Activated CD8-positive, alpha-beta T cell treated with anti-CD3 and anti-CD28 coated beads, Interleukin-2, amount 10 ng/mL, durations not matched to agents 7 days and 5 days (primary cell): ENCODE data around the gene CCDC93. TPM values are rescaled to one million over a fixed set of nuclear protein-coding genes. Genes with fewer than 3 reads are reported as not detected.
A peak's percentile ranks its signal among the peaks of the same experiment; 100 is the strongest.
"Not testable (repeated sequence)": the region's sequence is repeated elsewhere in the genome, so short reads cannot be mapped to it uniquely, and the experiment has no call there.

ENCODE experiments used
- ATAC-seq: fragments of 150-1000 bp; cut with Tn5 transposase; one replicate; pipeline ENCODE4 v1.10.0; 2021; ENCODE audit warnings: moderate library complexity
- CTCF ChIA-PET: fragments of 350-600 bp; sonication (Branson Sonifier 250); formaldehyde crosslinking; loops from one replicate; lab custom pipeline; 2021; ENCODE audit warnings: antibody characterized with exemption; lab: Charles Lee
- POLR2A ChIA-PET: fragments of 350-600 bp; sonication (Branson Sonifier 250); formaldehyde crosslinking; loops from one replicate; lab custom pipeline; 2021; ENCODE audit warnings: antibody characterized with exemption; lab: Charles Lee
- DNase-seq: peaks from one replicate; pipeline ENCODE4 v3.0.0-alpha.2; 2020
- H3K27ac Mint-ChIP-seq: one replicate; pipeline ENCODE4 v1.8.0; 2021; ENCODE audit warnings: mild to moderate bottlenecking, mixed read lengths
- H3K27me3 Mint-ChIP-seq: one replicate; pipeline ENCODE4 v1.8.0; 2021; ENCODE audit warnings: low read depth, mixed read lengths
- H3K36me3 Mint-ChIP-seq: one replicate; pipeline ENCODE4 v1.8.0; 2021; ENCODE audit warnings: low read depth, mixed read lengths
- H3K4me1 Mint-ChIP-seq: one replicate; pipeline ENCODE4 v1.8.0; 2021; ENCODE audit warnings: low read depth, mixed read lengths
- H3K4me3 Mint-ChIP-seq: one replicate; pipeline ENCODE4 v1.8.0; 2021; ENCODE audit warnings: mild to moderate bottlenecking, mixed read lengths
- H3K9me3 Mint-ChIP-seq: one replicate; pipeline ENCODE4 v1.8.0; 2022; ENCODE audit warnings: mixed read lengths; ENCODE audit not compliant: insufficient read depth
- total RNA-seq, 2 experiments: library from RNA; stranded (reverse); gene quantifications; one replicate each; pipeline ENCODE4 v1.2.3, GENCODE V29; 2021

Gene CCDC93
- total RNA-seq, 2 experiments from 2014 or later: 31.7 to 34.3 TPM

DNA sequence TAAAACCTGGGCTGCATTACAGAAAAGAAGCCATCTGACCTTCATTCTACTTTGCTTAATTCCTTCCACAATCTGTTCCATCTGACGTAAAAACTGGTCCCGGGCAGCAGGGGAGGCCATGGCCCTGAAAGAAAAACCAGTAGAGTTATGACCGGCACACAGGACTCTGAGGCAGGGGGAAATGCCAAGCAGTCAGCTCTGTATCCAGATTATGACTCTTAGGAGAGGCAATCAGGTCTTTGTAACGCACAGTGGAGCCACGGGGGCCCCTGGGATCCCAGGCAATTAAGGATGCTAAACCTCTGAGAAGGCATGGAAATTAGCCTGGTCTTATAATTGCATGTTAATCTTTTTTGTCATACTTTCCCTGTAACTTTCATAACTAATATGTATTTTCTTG lies 78.4 kb downstream of the CCDC93 start:
- H3K27ac Mint-ChIP-seq: no peak overlapping the region
- POLR2A ChIA-PET: no interaction called here
- no peak for DNase-seq
- H3K27me3 Mint-ChIP-seq: no peaks in the 10 kb centered on the region
- CTCF ChIA-PET: no interaction called here
- H3K4me1 Mint-ChIP-seq: no peaks in the 10 kb centered on the region
- no peaks in the 10 kb centered on the region for H3K9me3 Mint-ChIP-seq
- no peak overlapping the region for H3K4me3 Mint-ChIP-seq
- ATAC-seq: no peak
- peaks cover 60% of the 10 kb centered on the region for H3K36me3 Mint-ChIP-seq

DNA sequence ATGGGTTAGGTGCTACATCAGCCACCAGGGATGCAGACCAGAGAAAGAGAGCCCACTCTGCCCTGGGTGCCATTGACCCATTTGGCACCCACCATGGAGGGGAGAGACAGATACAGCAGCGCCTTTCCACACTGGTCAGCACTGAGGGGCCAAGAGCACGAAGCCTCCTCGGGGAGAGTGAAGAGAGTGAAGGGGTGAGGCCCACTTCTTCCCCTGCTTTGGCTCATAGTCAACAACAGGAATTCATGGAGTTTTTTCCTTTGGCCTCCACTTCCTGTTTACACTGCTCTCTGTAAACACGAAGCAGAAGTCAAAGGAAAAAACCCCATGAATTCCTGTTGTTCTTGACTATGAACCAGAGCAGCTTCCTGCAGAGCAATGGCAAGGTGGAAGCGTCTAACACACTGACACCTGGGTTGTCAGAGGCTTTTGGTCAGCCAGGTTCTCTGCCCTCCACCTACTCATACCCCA lies 80.0 kb downstream of the CCDC93 start:
- H3K4me3 Mint-ChIP-seq: no peak overlapping the region
- POLR2A ChIA-PET: no interaction called here
- DNase-seq (no peak), ATAC-seq (no peak)
- no peaks in the 10 kb centered on the region for H3K4me1 Mint-ChIP-seq
- peaks cover 62% of the 10 kb centered on the region for H3K36me3 Mint-ChIP-seq
- no peaks in the 10 kb centered on the region for H3K9me3 Mint-ChIP-seq
- CTCF ChIA-PET: no interaction called here
- H3K27me3 Mint-ChIP-seq: no peaks in the 10 kb centered on the region
- no peak overlapping the region for H3K27ac Mint-ChIP-seq

- H3K4me1 Mint-ChIP-seq: no peaks in the 10 kb centered on the region
- H3K27me3 Mint-ChIP-seq: no peaks in the 10 kb centered on the region
- peaks cover 71% of the 10 kb centered on the region for H3K36me3 Mint-ChIP-seq
- POLR2A ChIA-PET: no interaction called here
- no peak overlapping the region for H3K27ac Mint-ChIP-seq
- DNase-seq (no peak), ATAC-seq (no peak)
- H3K9me3 Mint-ChIP-seq: no peaks in the 10 kb centered on the region
- H3K4me3 Mint-ChIP-seq: no peak overlapping the region
- CTCF ChIA-PET: no interaction called here
Observed at GRCh38 chr2:117931978-117932377, 81.9 kb downstream of the CCDC93 start.

DNA sequence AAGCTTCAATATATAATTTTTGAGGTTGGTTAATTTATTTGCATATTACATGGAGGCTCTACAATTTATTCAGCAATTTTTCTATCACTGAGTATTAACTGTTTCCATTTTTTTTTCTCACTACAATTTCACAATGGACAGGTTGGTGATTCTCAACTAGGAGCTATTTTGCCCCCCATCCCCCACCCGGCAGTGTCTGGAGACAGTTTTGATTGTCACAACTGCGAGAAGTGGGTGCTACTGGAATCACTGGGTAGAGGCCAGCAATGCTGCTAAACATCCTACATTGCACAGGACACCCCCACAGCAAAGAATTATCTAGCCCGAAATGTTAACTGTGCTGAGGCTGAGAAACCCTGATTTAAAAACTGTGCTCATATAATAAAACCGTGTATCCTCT lies 82.6 kb downstream of the CCDC93 start:
- CTCF ChIA-PET: interaction anchor here (1.1 kb wide), 1 partner anchor 117 kb away, joined by 4 read pairs; the partner anchor contains the start of gene DDX18
- no peak overlapping the region for H3K27ac Mint-ChIP-seq
- H3K4me3 Mint-ChIP-seq: no peak overlapping the region
- H3K9me3 Mint-ChIP-seq: no peaks in the 10 kb centered on the region
- ATAC-seq: no peak
- POLR2A ChIA-PET: interaction anchor here (0.7 kb wide), 1 partner anchor 36 kb away, joined by 4 read pairs; no protein-coding TSS in a partner anchor
- no peaks in the 10 kb centered on the region for H3K4me1 Mint-ChIP-seq
- no peaks in the 10 kb centered on the region for H3K27me3 Mint-ChIP-seq
- peaks cover 71% of the 10 kb centered on the region for H3K36me3 Mint-ChIP-seq
- no peak for DNase-seq

- H3K9me3 Mint-ChIP-seq: no peaks in the 10 kb centered on the region
Observed at GRCh38 chr2:117930775-117931174, 83.1 kb downstream of the CCDC93 start.

GRCh38 chr2:117923471-117923870 lies 90.4 kb downstream of the CCDC93 start:
- H3K27me3 Mint-ChIP-seq, DNase-seq, H3K9me3 Mint-ChIP-seq, H3K27ac Mint-ChIP-seq, H3K4me3 Mint-ChIP-seq, ATAC-seq, CTCF ChIA-PET, POLR2A ChIA-PET, H3K4me1 Mint-ChIP-seq: not testable (repeated sequence)
- H3K36me3 Mint-ChIP-seq: peaks cover 78% of the 10 kb centered on the region

More at GRCh38 chr2:117930775-117931174, 83.1 kb downstream of the CCDC93 start:
- no peaks in the 10 kb centered on the region for H3K4me1 Mint-ChIP-seq
- ChIA-PET POLR2A (no interaction called here), CTCF (interaction anchor here (1.1 kb wide), 1 partner anchor 116 kb away, joined by 4 read pairs; the partner anchor contains the start of gene DDX18)
- no peak overlapping the region for H3K4me3 Mint-ChIP-seq
- H3K36me3 Mint-ChIP-seq: peaks cover 74% of the 10 kb centered on the region
- H3K27me3 Mint-ChIP-seq: no peaks in the 10 kb centered on the region
- ATAC-seq (no peak), DNase-seq (no peak)
- no peak overlapping the region for H3K27ac Mint-ChIP-seq

GRCh38 chr2:117921520-117921919 lies 92.3 kb downstream of the CCDC93 start:
- no peak for DNase-seq
- H3K9me3 Mint-ChIP-seq: no peaks in the 10 kb centered on the region
- CTCF ChIA-PET: interaction anchor here (1.7 kb wide), 1 partner anchor 82 kb away, joined by 4 read pairs; no protein-coding TSS in a partner anchor

GRCh38 chr2:117918608-117919007 lies 95.3 kb downstream of the CCDC93 start:
- Mint-ChIP-seq H3K4me3 (no peak overlapping the region), H3K36me3 (peaks cover 75% of the 10 kb centered on the region), H3K27ac (no peak overlapping the region), H3K4me1 (no peaks in the 10 kb centered on the region), H3K9me3 (no peaks in the 10 kb centered on the region), H3K27me3 (no peaks in the 10 kb centered on the region)
- DNase-seq (no peak), ATAC-seq (no peak)
- CTCF ChIA-PET: interaction anchor here (1.4 kb wide), 1 partner anchor 85 kb away, joined by 3 read pairs; no protein-coding TSS in a partner anchor
- POLR2A ChIA-PET: no interaction called here

More at GRCh38 chr2:117921520-117921919, 92.3 kb downstream of the CCDC93 start:
- no peak for ATAC-seq
- H3K27me3 Mint-ChIP-seq: no peaks in the 10 kb centered on the region
- peaks cover 82% of the 10 kb centered on the region for H3K36me3 Mint-ChIP-seq
- H3K4me3 Mint-ChIP-seq: no peak overlapping the region
- peak overlapping the region; percentile 6 for H3K27ac Mint-ChIP-seq
- POLR2A ChIA-PET: no interaction called here
- no peaks in the 10 kb centered on the region for H3K4me1 Mint-ChIP-seq

GRCh38 chr2:117917223-117917917 lies 96.5 kb downstream of the CCDC93 start:
- H3K4me3 Mint-ChIP-seq: no peak overlapping the region
- CTCF ChIA-PET: interaction anchor here (1.4 kb wide), 1 partner anchor 86 kb away, joined by 3 read pairs; no protein-coding TSS in a partner anchor
- no peaks in the 10 kb centered on the region for H3K4me1 Mint-ChIP-seq
- peaks cover 66% of the 10 kb centered on the region for H3K36me3 Mint-ChIP-seq
- ATAC-seq (no peak), DNase-seq (no peak)
- POLR2A ChIA-PET: no interaction called here
- no peaks in the 10 kb centered on the region for H3K9me3 Mint-ChIP-seq
- no peaks in the 10 kb centered on the region for H3K27me3 Mint-ChIP-seq
- H3K27ac Mint-ChIP-seq: no peak overlapping the region

GRCh38 chr2:117902933-117903332 lies 110.9 kb downstream of the CCDC93 start:
- Mint-ChIP-seq H3K27me3 (peaks cover 3% of the 10 kb centered on the region), H3K4me1 (no peaks in the 10 kb centered on the region), H3K4me3 (no peak overlapping the region), H3K27ac (no peak overlapping the region), H3K9me3 (no peaks in the 10 kb centered on the region), H3K36me3 (no peaks in the 10 kb centered on the region)
- ChIA-PET POLR2A (no interaction called here), CTCF (no interaction called here)
- ATAC-seq (no peak), DNase-seq (no peak)

GRCh38 chr2:117888897-117889296 lies 125.0 kb downstream of the CCDC93 start:
- no peak for ATAC-seq
- H3K27ac Mint-ChIP-seq: no peak overlapping the region
- peaks cover 5% of the 10 kb centered on the region for H3K9me3 Mint-ChIP-seq
- H3K4me1 Mint-ChIP-seq: no peaks in the 10 kb centered on the region
- ChIA-PET POLR2A (no interaction called here), CTCF (interaction anchor here (1.3 kb wide), 1 partner anchor 8 kb away, joined by 3 read pairs; no protein-coding TSS in a partner anchor)
- no peak for DNase-seq
- H3K4me3 Mint-ChIP-seq: no peak overlapping the region
- H3K27me3 Mint-ChIP-seq: no peaks in the 10 kb centered on the region
- H3K36me3 Mint-ChIP-seq: no peaks in the 10 kb centered on the region

- CTCF ChIA-PET: no interaction called here
- no peak overlapping the region for H3K4me3 Mint-ChIP-seq
- DNase-seq: no peak
Observed at GRCh38 chr2:117885308-117885707, 128.6 kb downstream of the CCDC93 start.

More at GRCh38 chr2:117885308-117885707, 128.6 kb downstream of the CCDC93 start:
- Mint-ChIP-seq H3K4me1 (no peaks in the 10 kb centered on the region), H3K9me3 (peaks cover 18% of the 10 kb centered on the region), H3K36me3 (no peaks in the 10 kb centered on the region), H3K27ac (no peak overlapping the region), H3K27me3 (no peaks in the 10 kb centered on the region)
- POLR2A ChIA-PET: no interaction called here
- no peak for ATAC-seq
